ENCODE measurements around the gene ANXA2. TPM values are rescaled to one million over a fixed set of nuclear protein-coding genes. Genes with fewer than 3 reads are reported as not detected.

ANXA2 gene
- total and polyA plus RNA-seq, 12 donors: 314 to 1,002 (median 478) TPM

GRCh38 chr15:60349589-60349988 lies 48.2 kb downstream of the ANXA2 start:
- Histone ChIP-seq H3K4me3 (no peak overlapping the region), H3K4me1 (replicated peaks in 1 of 2) (no peaks in the 10 kb centered on the region), H3K27ac (no peak overlapping the region), H3K36me3 (replicated peaks in 1 of 2) (peaks cover 0 to 87% of the 10 kb centered on the region in 2 donors), H3K9me3 (replicated peaks in 1 of 3) (no peaks in the 10 kb centered on the region), H3K27me3 (no peaks in the 10 kb centered on the region)
- intact Hi-C loops (cut with DNase I): no loop called here
- 89 to 95% (median 91%) methylated on average over 2 of the region's 2 CpGs for WGBS, 4 donors
- no peak for DNase-seq
- TF ChIP-seq, protein P1, sequence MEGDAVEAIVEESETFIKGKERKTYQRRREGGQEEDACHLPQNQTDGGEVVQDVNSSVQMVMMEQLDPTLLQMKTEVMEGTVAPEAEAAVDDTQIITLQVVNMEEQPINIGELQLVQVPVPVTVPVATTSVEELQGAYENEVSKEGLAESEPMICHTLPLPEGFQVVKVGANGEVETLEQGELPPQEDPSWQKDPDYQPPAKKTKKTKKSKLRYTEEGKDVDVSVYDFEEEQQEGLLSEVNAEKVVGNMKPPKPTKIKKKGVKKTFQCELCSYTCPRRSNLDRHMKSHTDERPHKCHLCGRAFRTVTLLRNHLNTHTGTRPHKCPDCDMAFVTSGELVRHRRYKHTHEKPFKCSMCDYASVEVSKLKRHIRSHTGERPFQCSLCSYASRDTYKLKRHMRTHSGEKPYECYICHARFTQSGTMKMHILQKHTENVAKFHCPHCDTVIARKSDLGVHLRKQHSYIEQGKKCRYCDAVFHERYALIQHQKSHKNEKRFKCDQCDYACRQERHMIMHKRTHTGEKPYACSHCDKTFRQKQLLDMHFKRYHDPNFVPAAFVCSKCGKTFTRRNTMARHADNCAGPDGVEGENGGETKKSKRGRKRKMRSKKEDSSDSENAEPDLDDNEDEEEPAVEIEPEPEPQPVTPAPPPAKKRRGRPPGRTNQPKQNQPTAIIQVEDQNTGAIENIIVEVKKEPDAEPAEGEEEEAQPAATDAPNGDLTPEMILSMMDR (IDR thresholded peaks at IDR 0.05): no peak
- no peak for TF ChIP-seq POLR2A (IDR thresholded peaks at IDR 0.05)

DNA sequence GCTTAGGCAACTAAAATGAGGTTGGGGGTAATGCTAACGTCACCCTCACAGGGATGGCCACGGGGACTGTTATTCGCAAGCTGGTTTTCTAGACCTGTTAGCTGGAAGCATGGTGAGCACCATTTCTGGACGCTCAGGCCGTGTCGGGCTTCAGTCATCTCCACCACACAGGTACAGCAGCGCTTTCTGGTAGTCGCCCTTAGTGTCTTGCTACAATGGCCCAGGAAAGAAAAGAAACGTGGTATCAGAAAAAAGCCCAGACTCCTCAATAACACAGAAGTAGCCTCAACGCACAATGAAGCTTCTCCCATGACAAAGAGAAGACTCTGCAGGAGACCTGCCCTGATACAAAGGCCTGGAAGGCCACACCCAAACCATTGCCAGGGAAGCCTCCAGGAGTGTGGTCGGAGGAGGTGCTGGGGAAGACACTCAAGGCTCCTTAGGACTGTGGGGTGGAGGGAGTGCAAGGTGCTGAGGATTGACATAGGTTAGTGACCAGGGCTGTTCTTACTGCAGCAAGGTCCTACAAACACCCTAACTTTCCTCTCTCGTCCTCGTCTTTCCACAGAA lies 50.2 kb downstream of the ANXA2 start:
- 88 to 95% (median 92%) methylated on average over 10 to 13 of the region's 13 CpGs for WGBS, 4 donors
- intact Hi-C loops (cut with DNase I): no loop called here
- Histone ChIP-seq H3K27me3 (no peaks in the 10 kb centered on the region), H3K36me3 (replicated peaks in 1 of 2) (peaks cover 0 to 67% of the 10 kb centered on the region in 2 donors), H3K9me3 (replicated peaks in 1 of 3) (no peaks in the 10 kb centered on the region), H3K4me3 (no peak overlapping the region), H3K4me1 (replicated peaks in 1 of 2) (no peaks in the 10 kb centered on the region), H3K27ac (no peak overlapping the region)
- no peak for DNase-seq
- TF ChIP-seq, protein P1 (IDR thresholded peaks at IDR 0.05): no peak
- no peak for TF ChIP-seq POLR2A (IDR thresholded peaks at IDR 0.05)

DNA sequence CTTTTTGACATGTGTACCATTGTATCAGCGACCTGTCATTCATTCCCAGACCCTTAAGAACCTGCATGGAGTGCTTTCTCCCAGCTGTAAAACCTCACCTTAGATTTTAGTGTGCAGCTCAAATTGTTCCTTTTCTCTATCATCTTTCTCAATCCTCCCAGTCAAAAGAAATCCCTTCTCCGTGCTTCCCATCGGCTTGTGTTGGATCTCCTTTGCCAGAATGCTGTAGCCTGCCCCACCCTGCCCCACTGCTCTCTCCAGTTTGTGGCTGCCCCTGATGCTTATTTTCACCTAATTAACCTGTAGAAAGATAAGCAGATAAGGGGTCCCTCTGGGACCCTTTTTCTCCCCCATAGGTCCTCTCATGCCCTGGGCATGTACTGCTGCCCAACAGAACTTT lies 51.1 kb downstream of the ANXA2 start:
- no peak overlapping the region for H3K4me3 ChIP-seq
- DNase-seq: no peak
- TF ChIP-seq POLR2A (IDR thresholded peaks at IDR 0.05): no peak
- TF ChIP-seq, protein P1 (IDR thresholded peaks at IDR 0.05): no peak
- WGBS, 4 donors: 94 to 99% (median 98%) methylated on average over 3 of the region's 3 CpGs
- H3K36me3 ChIP-seq (replicated peaks in 1 of 2): peaks cover 0 to 58% of the 10 kb centered on the region in 2 donors
- H3K27ac ChIP-seq: no peak overlapping the region
- H3K4me1 ChIP-seq (replicated peaks in 1 of 2): no peaks in the 10 kb centered on the region
- no peaks in the 10 kb centered on the region for H3K9me3 ChIP-seq (replicated peaks in 1 of 3)
- intact Hi-C loops (cut with DNase I): no loop called here
- no peaks in the 10 kb centered on the region for H3K27me3 ChIP-seq

DNA sequence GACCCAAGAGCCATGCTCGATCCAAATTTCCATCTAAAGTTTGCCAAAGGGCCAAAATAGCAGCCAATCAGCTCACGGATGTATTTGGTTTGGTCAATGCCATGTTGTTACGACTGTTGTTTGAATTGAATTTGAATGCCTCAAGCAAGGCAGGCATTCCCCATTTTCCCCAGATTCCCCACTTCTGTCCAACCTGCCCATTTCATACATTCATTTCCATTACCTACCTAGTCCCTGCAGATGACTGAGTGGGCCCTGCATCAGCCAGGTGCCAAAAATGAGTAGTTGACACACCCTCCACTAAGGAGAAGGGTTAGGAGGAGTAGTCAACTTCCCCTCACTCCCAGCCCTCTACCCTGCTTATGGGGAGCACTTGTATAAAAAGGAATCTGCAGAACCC lies 51.7 kb downstream of the ANXA2 start:
- DNase-seq: no peak
- intact Hi-C loops (cut with DNase I): no loop called here
- TF ChIP-seq POLR2A (IDR thresholded peaks at IDR 0.05): no peak
- TF ChIP-seq, protein P1 (IDR thresholded peaks at IDR 0.05): no peak
- Histone ChIP-seq H3K27ac (no peak overlapping the region), H3K9me3 (replicated peaks in 1 of 3) (no peaks in the 10 kb centered on the region), H3K27me3 (no peaks in the 10 kb centered on the region), H3K4me1 (replicated peaks in 1 of 2) (no peaks in the 10 kb centered on the region), H3K36me3 (replicated peaks in 1 of 2) (peaks cover 0 to 52% of the 10 kb centered on the region in 2 donors), H3K4me3 (no peak overlapping the region)
- WGBS, 4 donors: 93 to 97% (median 95%) methylated on average over 3 of the region's 3 CpGs
